NCI-H1092 treated with DMSO at 0.1 percent for 48 hours (cell line): ENCODE results near the gene UBE2E1.
"Not testable (repeated sequence)": the region's sequence is repeated elsewhere in the genome, so short reads cannot be mapped to it uniquely, and the experiment has no call there.

Experiments
- DNase-seq: peaks from one replicate; lab custom pipeline; 2025; lab: John Stamatoyannopoulos, UW

The UBE2E1 gene

GRCh38 chr3:23917679-23918303, 112.0 kb downstream of the UBE2E1 start:
- DNase-seq: not testable (repeated sequence)

- not testable (repeated sequence) for DNase-seq
These were observed 112.6 kb downstream of the UBE2E1 start for GRCh38 chr3:23918331-23918730.

GRCh38 chr3:23919628-23920027, 113.9 kb downstream of the UBE2E1 start:
- DNase-seq: no peak

GRCh38 chr3:23920151-23920655, 114.4 kb downstream of the UBE2E1 start:
- DNase-seq: no peak

- DNase-seq: no peak
These were observed 115.3 kb downstream of the UBE2E1 start for GRCh38 chr3:23921052-23921511.

GRCh38 chr3:23923786-23924185, 118.0 kb downstream of the UBE2E1 start:
- no peak for DNase-seq

GRCh38 chr3:23926246-23926645, 120.5 kb downstream of the UBE2E1 start:
- no peak for DNase-seq

- DNase-seq: no peak
These were observed 121.0 kb downstream of the UBE2E1 start for GRCh38 chr3:23926736-23927135.

GRCh38 chr3:23928524-23928923, 122.8 kb downstream of the UBE2E1 start:
- no peak for DNase-seq

GRCh38 chr3:23931597-23931996, 125.8 kb downstream of the UBE2E1 start:
- no peak for DNase-seq

GRCh38 chr3:23932571-23932970, 126.8 kb downstream of the UBE2E1 start:
- DNase-seq: no peak

GRCh38 chr3:23934253-23934652, 128.5 kb downstream of the UBE2E1 start:
- no peak for DNase-seq

GRCh38 chr3:23937296-23937695, 131.5 kb downstream of the UBE2E1 start:
- DNase-seq: no peak

GRCh38 chr3:23938688-23939087, 132.9 kb downstream of the UBE2E1 start:
- DNase-seq: no peak

- no peak for DNase-seq
These were observed 135.0 kb downstream of the UBE2E1 start for GRCh38 chr3:23940775-23941174.
